ENCODE results near the gene LSAMP.
"Not testable (repeated sequence)": the region's sequence is repeated elsewhere in the genome, so short reads cannot be mapped to it uniquely, and the experiment has no call there.

LSAMP gene

GRCh38 chr3:116127464-116127863, 317.8 kb downstream of the LSAMP start:
- in situ Hi-C loops (cut with MboI; ENCODE audit: low sequenced_read_pairs) = no loop called here

GRCh38 chr3:116124166-116124565, 321.1 kb downstream of the LSAMP start:
- in situ Hi-C loops (cut with MboI; ENCODE audit: low sequenced_read_pairs) = no loop called here

GRCh38 chr3:116118475-116119169, 326.7 kb downstream of the LSAMP start:
- in situ Hi-C loops (cut with MboI; ENCODE audit: low sequenced_read_pairs) = no loop called here

- in situ Hi-C loops (cut with MboI; ENCODE audit: low sequenced_read_pairs) = no loop called here
These were observed 330.7 kb downstream of the LSAMP start for GRCh38 chr3:116114586-116114985.

GRCh38 chr3:116112696-116113095, 332.6 kb downstream of the LSAMP start:
- in situ Hi-C loops (cut with MboI; ENCODE audit: low sequenced_read_pairs) = no loop called here

GRCh38 chr3:116111765-116112164, 333.5 kb downstream of the LSAMP start:
- in situ Hi-C loops (cut with MboI; ENCODE audit: low sequenced_read_pairs) = no loop called here

- in situ Hi-C loops (cut with MboI; ENCODE audit: low sequenced_read_pairs) = no loop called here
These were observed 341.3 kb downstream of the LSAMP start for GRCh38 chr3:116103868-116104530.

- in situ Hi-C loops (cut with MboI; ENCODE audit: low sequenced_read_pairs) = no loop called here
These were observed 343.2 kb downstream of the LSAMP start for GRCh38 chr3:116102037-116102436.

- in situ Hi-C loops (cut with MboI; ENCODE audit: low sequenced_read_pairs) = no loop called here
These were observed 348.1 kb downstream of the LSAMP start for GRCh38 chr3:116097226-116097625.

GRCh38 chr3:116096631-116097030, 348.7 kb downstream of the LSAMP start:
- in situ Hi-C loops (cut with MboI; ENCODE audit: low sequenced_read_pairs) = no loop called here

GRCh38 chr3:116093374-116093773, 351.9 kb downstream of the LSAMP start:
- in situ Hi-C loops (cut with MboI; ENCODE audit: low sequenced_read_pairs) = no loop called here

GRCh38 chr3:116087426-116087825, 357.9 kb downstream of the LSAMP start:
- in situ Hi-C loops (cut with MboI; ENCODE audit: low sequenced_read_pairs) = no loop called here

GRCh38 chr3:116084999-116085791, 360.1 kb downstream of the LSAMP start:
- in situ Hi-C loops (cut with MboI; ENCODE audit: low sequenced_read_pairs) = no loop called here

- in situ Hi-C loops (cut with MboI; ENCODE audit: low sequenced_read_pairs) = no loop called here
These were observed 361.6 kb downstream of the LSAMP start for GRCh38 chr3:116083683-116084082.

GRCh38 chr3:116078561-116078960, 366.7 kb downstream of the LSAMP start:
- in situ Hi-C loops (cut with MboI; ENCODE audit: low sequenced_read_pairs) = no loop called here

- in situ Hi-C loops (cut with MboI; ENCODE audit: low sequenced_read_pairs) = no loop called here
These were observed 367.7 kb downstream of the LSAMP start for GRCh38 chr3:116077557-116077956.

- in situ Hi-C loops (cut with MboI; ENCODE audit: low sequenced_read_pairs) = no loop called here
These were observed 368.2 kb downstream of the LSAMP start for GRCh38 chr3:116077059-116077458.

GRCh38 chr3:116070516-116071278, 374.6 kb downstream of the LSAMP start:
- in situ Hi-C loops (cut with MboI; ENCODE audit: low sequenced_read_pairs) = not testable (repeated sequence)

GRCh38 chr3:116070061-116070460, 375.2 kb downstream of the LSAMP start:
- in situ Hi-C loops (cut with MboI; ENCODE audit: low sequenced_read_pairs) = no loop called here

- in situ Hi-C loops (cut with MboI; ENCODE audit: low sequenced_read_pairs) = no loop called here
These were observed 376.3 kb downstream of the LSAMP start for GRCh38 chr3:116069024-116069423.

GRCh38 chr3:116067326-116067725, 378.0 kb downstream of the LSAMP start:
- in situ Hi-C loops (cut with MboI; ENCODE audit: low sequenced_read_pairs) = no loop called here
